ENCODE results near the gene GNG8. TPM values are rescaled to one million over a fixed set of nuclear protein-coding genes. Genes with fewer than 3 reads are reported as not detected.

GNG8 gene
- total RNA-seq, 1 experiment from 2014 or later, result not detected

GRCh38 chr19:46624958-46625661 is 10.9 kb downstream of the GNG8 start, which contains the start of gene PTGIR:
TSS of gene PTGIR (minus strand) at chr19:46625089. CDS start at chr19:46624225, 864 bp downstream.
- Histone ChIP-seq H3K27ac (ENCODE audit: low read depth, low read length, poor library complexity, severe bottlenecking) (no peak within 1 kb of the TSS), H3K4me1 (ENCODE audit: insufficient read depth, low read length, poor library complexity, severe bottlenecking) (peaks cover 9% of the 10 kb centered on the region), H3K36me3 (ENCODE audit: insufficient read depth, low read length, poor library complexity, severe bottlenecking) (no peaks in the 10 kb centered on the region), H3K9me3 (ENCODE audit: low read depth, low read length, poor library complexity, severe bottlenecking) (no peaks in the 10 kb centered on the region), H3K4me3 (ENCODE audit: low read depth, low read length, poor library complexity, severe bottlenecking) (no peak within 1 kb of the TSS), H3K27me3 (replicated peaks; ENCODE audit: insufficient read depth, low read depth, low read length, poor library complexity) (no peaks in the 10 kb centered on the region)
- intact Hi-C loops (cut with micrococcal nuclease; ENCODE audit: unreplicated experiment), result no loop called here
- ChIA-PET POLR2A (ENCODE audit: low non-redundant PET) (no interaction called here), CTCF (no interaction called here)
- no TSS peak for BruUV-seq (replicated peaks)
- TF ChIP-seq EZH2 (IDR thresholded peaks at IDR 0.05; ENCODE audit: borderline replicate concordance, low read depth, low read length, poor library complexity, severe bottlenecking), result no peak
- no peak for TF ChIP-seq CTCF (conservative IDR thresholded peaks at IDR 0.05; ENCODE audit: low read depth, low read length)
- no peak for DNase-seq (ENCODE audit: low spot score)

GRCh38 chr19:46623915-46624502 is 12.0 kb downstream of the GNG8 start:
- Histone ChIP-seq H3K9me3 (ENCODE audit: low read depth, low read length, poor library complexity, severe bottlenecking) (no peaks in the 10 kb centered on the region), H3K27me3 (replicated peaks; ENCODE audit: insufficient read depth, low read depth, low read length, poor library complexity) (no peaks in the 10 kb centered on the region), H3K36me3 (ENCODE audit: insufficient read depth, low read length, poor library complexity, severe bottlenecking) (no peaks in the 10 kb centered on the region), H3K4me3 (ENCODE audit: low read depth, low read length, poor library complexity, severe bottlenecking) (no peak overlapping the region), H3K27ac (ENCODE audit: low read depth, low read length, poor library complexity, severe bottlenecking) (no peak overlapping the region), H3K4me1 (ENCODE audit: insufficient read depth, low read length, poor library complexity, severe bottlenecking) (peaks cover 18% of the 10 kb centered on the region)
- TF ChIP-seq EZH2 (IDR thresholded peaks at IDR 0.05; ENCODE audit: borderline replicate concordance, low read depth, low read length, poor library complexity, severe bottlenecking), result no peak
- POLR2A ChIA-PET (ENCODE audit: low non-redundant PET), result no interaction called here
- intact Hi-C loops (cut with micrococcal nuclease; ENCODE audit: unreplicated experiment), result no loop called here
- no peak for DNase-seq (ENCODE audit: low spot score)
- CTCF ChIA-PET, result interaction anchor here (0.6 kb wide), 1 partner anchor 12 kb away, joined by 8 read pairs; the partner anchor contains the start of gene GNG8
- BruUV-seq (replicated peaks), result no TSS peak

- no peak for DNase-seq (ENCODE audit: low spot score)
- Histone ChIP-seq H3K27me3 (replicated peaks; ENCODE audit: insufficient read depth, low read depth, low read length, poor library complexity) (no peaks in the 10 kb centered on the region), H3K9me3 (ENCODE audit: low read depth, low read length, poor library complexity, severe bottlenecking) (no peaks in the 10 kb centered on the region), H3K36me3 (ENCODE audit: insufficient read depth, low read length, poor library complexity, severe bottlenecking) (no peaks in the 10 kb centered on the region), H3K4me1 (ENCODE audit: insufficient read depth, low read length, poor library complexity, severe bottlenecking) (peaks cover 24% of the 10 kb centered on the region), H3K27ac (ENCODE audit: low read depth, low read length, poor library complexity, severe bottlenecking) (no peak overlapping the region), H3K4me3 (ENCODE audit: low read depth, low read length, poor library complexity, severe bottlenecking) (no peak overlapping the region)
- BruUV-seq (replicated peaks), result no TSS peak
- TF ChIP-seq CTCF (conservative IDR thresholded peaks at IDR 0.05; ENCODE audit: low read depth, low read length), result no peak
- TF ChIP-seq EZH2 (IDR thresholded peaks at IDR 0.05; ENCODE audit: borderline replicate concordance, low read depth, low read length, poor library complexity, severe bottlenecking), result no peak
- ChIA-PET POLR2A (ENCODE audit: low non-redundant PET) (no interaction called here), CTCF (interaction anchor here (0.5 kb wide), 1 partner anchor 9 kb away, joined by 3 read pairs; no protein-coding TSS in a partner anchor)
- intact Hi-C loops (cut with micrococcal nuclease; ENCODE audit: unreplicated experiment), result no loop called here
Measured at GRCh38 chr19:46622118-46622446, 13.9 kb downstream of the GNG8 start.
